BJ (cell line): ENCODE data around the gene SYNJ2BP. TPM values are rescaled to one million over a fixed set of nuclear protein-coding genes. Genes with fewer than 3 reads are reported as not detected.
"Not testable (repeated sequence)": the region's sequence is repeated elsewhere in the genome, so short reads cannot be mapped to it uniquely, and the experiment has no call there.

Experiments used
- CTCF ChIA-PET: fragments of 350-600 bp; formaldehyde crosslinking; extraction: SDS; loops from one replicate; lab custom pipeline; 2021; ENCODE audit warnings: antibody characterized with exemption, inconsistent platforms; lab: Yijun Ruan, JAX
- POLR2A ChIA-PET: fragments of 300-600 bp; sonication (Branson Sonifier 250); formaldehyde crosslinking; extraction: SDS; loops from one replicate; lab custom pipeline; 2021; ENCODE audit warnings: antibody characterized with exemption; lab: Charles Lee
- DNase-seq: peaks from one replicate; pipeline ENCODE4 v3.0.0-alpha.2; 2011; ENCODE audit warnings: low read depth
- H3K27me3 ChIP-seq: 2 replicates; pipeline ENCODE4 v1.6.0; 2011; ENCODE audit warnings: low read length; ENCODE audit not compliant: control insufficient read depth, insufficient read depth
- H3K36me3 ChIP-seq: 2 replicates; pipeline ENCODE4 v1.5.1; 2011; ENCODE audit warnings: low read length; ENCODE audit not compliant: control insufficient read depth, insufficient read depth
- H3K4me3 ChIP-seq: 2 replicates; pipeline ENCODE4 v1.5.1; 2011; ENCODE audit warnings: low read depth, mild to moderate bottlenecking, control low read depth, low read length
- polyA plus RNA-seq: library from polyadenylated mRNA; depleted of rRNA; stranded (reverse); fragments of >200 nt; gene quantifications from 2 replicates; pipeline ENCODE4 v1.2.3, GENCODE V29; 2011
- TF ChIP-seq, protein P1 (sequence below): IDR thresholded peaks from 2 replicates; pipeline ENCODE4 v1.5.1; 2011; ENCODE audit warnings: low read depth, mild to moderate bottlenecking, control low read depth, inconsistent platforms, low read length, moderate library complexity; ENCODE audit not compliant: insufficient read depth

Gene SYNJ2BP
- polyA plus RNA-seq, 1 experiment, result 10.5 TPM

DNA sequence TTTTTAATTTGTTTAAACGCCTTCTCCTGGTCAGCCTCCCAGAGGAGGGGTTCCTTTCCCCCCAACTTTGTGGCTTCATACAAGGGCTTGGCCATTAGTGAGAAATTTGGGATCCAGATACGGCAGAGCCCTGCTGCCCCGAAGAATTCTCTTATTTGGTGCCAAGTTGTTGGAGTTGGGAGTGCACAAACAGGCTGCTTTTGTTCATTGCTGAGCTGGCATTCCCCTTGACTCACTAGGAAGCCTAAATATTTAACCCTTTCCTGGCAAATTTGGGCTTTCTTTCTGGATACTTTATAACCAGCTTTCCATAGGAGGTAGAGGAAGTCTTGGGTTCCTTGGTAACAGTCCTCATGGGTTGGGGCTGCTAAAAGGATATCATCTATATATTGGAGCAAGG lies 24.8 kb upstream of the SYNJ2BP start:
- H3K36me3 ChIP-seq, result no peaks in the 10 kb centered on the region
- TF ChIP-seq, protein P1, sequence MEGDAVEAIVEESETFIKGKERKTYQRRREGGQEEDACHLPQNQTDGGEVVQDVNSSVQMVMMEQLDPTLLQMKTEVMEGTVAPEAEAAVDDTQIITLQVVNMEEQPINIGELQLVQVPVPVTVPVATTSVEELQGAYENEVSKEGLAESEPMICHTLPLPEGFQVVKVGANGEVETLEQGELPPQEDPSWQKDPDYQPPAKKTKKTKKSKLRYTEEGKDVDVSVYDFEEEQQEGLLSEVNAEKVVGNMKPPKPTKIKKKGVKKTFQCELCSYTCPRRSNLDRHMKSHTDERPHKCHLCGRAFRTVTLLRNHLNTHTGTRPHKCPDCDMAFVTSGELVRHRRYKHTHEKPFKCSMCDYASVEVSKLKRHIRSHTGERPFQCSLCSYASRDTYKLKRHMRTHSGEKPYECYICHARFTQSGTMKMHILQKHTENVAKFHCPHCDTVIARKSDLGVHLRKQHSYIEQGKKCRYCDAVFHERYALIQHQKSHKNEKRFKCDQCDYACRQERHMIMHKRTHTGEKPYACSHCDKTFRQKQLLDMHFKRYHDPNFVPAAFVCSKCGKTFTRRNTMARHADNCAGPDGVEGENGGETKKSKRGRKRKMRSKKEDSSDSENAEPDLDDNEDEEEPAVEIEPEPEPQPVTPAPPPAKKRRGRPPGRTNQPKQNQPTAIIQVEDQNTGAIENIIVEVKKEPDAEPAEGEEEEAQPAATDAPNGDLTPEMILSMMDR, result no peak
- POLR2A ChIA-PET, result no interaction called here
- H3K4me3 ChIP-seq, result no peak overlapping the region
- no peak for DNase-seq
- no peaks in the 10 kb centered on the region for H3K27me3 ChIP-seq
- CTCF ChIA-PET, result no interaction called here

DNA sequence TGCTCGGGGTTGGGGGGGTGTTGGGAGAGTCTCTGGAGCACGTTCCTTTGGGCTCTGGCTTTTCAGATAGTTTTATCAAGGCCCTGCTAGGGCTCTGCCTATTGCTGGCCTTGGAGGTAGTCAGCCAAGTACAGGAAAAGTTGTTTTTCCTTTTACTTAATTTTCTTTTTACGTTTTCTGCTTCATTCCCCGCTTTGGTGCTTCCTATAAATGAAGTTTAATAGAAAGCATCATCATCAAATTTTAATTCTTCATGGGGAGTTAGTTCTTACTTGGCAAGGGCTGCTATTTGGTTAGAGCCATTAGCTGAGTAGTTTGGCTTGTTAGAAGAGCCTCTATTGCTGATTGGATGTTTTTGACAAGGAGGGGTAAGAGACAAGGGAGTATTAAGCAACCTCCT lies 20.0 kb upstream of the SYNJ2BP start:
- ChIA-PET POLR2A (no interaction called here), CTCF (no interaction called here)

DNA sequence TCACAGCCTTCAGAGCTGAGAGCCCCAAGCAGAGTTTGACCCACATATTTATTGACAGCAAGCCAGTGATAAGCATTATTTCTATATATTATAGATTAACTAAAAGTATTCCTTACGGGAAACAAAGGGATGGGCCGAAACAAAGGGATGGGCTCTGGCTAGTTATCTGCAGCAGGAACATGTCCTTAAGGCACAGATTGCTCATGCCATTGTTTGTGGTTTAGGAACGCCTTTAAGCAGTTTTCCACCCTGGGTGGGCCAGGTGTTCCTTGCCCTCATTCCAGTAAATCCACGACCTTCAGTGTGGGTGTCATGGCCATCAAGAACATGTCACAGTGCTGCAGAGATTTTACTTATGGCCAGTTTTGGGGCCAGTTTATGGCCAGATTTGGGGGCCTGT lies 9.7 kb upstream of the SYNJ2BP start:
- CTCF ChIA-PET, POLR2A ChIA-PET: not testable (repeated sequence)

More for the DNA sequence above, 20.0 kb upstream of the SYNJ2BP start:
- TF ChIP-seq, protein P1, result no peak
- Histone ChIP-seq H3K36me3 (no peaks in the 10 kb centered on the region), H3K27me3 (no peaks in the 10 kb centered on the region), H3K4me3 (no peak overlapping the region)
- no peak for DNase-seq

DNA sequence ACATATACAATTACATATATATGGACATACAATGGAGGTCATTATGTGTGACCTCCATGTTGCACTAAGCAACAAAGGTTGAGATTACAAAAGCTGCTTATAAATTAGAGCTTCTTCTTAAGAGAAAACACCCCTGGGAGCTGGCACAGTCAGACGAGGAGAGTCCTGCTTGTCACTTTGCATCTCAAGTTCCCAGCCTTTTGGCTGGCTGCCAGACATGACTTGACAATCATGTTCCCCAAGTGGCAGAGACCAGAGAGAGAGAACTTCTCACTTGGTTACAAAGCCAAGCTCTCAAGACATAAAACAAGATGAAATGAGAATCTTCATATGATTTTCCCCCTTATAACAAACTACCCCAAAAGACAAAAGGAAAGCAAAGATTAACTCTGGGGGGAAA lies 8.5 kb upstream of the SYNJ2BP start:
- no peak for DNase-seq
- TF ChIP-seq, protein P1, result no peak
- ChIA-PET CTCF (no interaction called here), POLR2A (no interaction called here)
- H3K36me3 ChIP-seq, result no peaks in the 10 kb centered on the region
- H3K27me3 ChIP-seq, result no peaks in the 10 kb centered on the region
- H3K4me3 ChIP-seq, result no peak overlapping the region

More for the DNA sequence above, 9.7 kb upstream of the SYNJ2BP start:
- not testable (repeated sequence) for H3K36me3 ChIP-seq, DNase-seq, H3K27me3 ChIP-seq, H3K4me3 ChIP-seq

DNA sequence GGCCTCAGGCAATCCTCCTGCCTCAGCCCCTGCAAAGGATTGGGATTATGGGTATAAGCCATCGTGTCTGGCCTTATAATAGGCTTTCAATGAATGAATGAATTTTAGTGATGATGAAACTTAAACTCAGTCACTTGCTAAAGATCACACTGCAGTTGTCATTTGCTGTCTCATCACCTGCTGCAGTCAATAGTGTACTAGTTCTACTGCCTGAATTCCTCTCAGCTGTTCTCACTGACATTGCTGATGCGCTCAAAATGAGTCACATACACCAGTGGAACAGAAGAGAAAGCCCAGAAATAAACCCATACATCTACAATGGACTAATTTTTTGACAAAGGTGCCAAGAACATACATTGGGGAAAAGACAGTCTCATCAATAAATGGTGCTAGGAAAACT lies 5.6 kb upstream of the SYNJ2BP start:
- ChIA-PET CTCF (interaction anchor here (0.6 kb wide), 1 partner anchor 22 kb away, joined by 4 read pairs; no protein-coding TSS in a partner anchor), POLR2A (no interaction called here)
- no peak for DNase-seq
- H3K36me3 ChIP-seq, result no peaks in the 10 kb centered on the region
- H3K27me3 ChIP-seq, result no peaks in the 10 kb centered on the region
- TF ChIP-seq, protein P1, result no peak
- H3K4me3 ChIP-seq, result no peak overlapping the region

DNA sequence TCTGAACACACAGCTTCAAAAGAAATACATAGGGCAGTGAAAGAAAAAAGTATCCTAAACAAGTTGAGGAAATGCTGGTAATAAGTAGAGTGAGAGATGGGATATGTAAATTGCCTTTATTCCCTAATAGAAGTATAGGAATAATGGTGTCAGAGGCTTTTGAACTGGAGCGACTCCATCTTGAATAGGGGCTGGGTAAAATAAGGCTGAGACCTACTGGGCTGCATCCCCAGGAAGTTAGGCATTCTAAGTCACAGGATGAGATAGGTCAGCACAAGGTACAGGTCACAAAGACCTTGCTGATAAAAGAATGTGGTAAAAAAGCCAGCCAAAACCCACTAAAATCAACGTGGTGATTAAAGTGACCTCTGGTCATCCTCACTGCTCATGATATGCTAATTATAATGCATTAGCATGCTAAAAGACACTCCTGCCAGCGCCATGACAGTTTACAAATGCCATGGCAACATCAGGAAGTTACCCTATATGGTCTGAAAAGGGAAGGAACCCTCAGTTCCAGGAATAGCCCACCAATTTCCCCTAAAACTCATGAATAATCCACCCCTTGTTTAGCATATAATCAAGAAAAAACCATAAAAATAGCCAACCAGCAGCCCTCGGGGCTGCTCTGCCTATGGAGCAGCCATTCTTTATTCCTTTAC lies 2.5 kb upstream of the SYNJ2BP start:
- H3K4me3 ChIP-seq, CTCF ChIA-PET, H3K36me3 ChIP-seq, DNase-seq, H3K27me3 ChIP-seq, POLR2A ChIA-PET: not testable (repeated sequence)
